Measurements from ENCODE around the gene SYNGR2. TPM values are rescaled to one million over a fixed set of nuclear protein-coding genes. Genes with fewer than 3 reads are reported as not detected.

The SYNGR2 gene
- total RNA-seq, 1 donor = 44.7 TPM

DNA sequence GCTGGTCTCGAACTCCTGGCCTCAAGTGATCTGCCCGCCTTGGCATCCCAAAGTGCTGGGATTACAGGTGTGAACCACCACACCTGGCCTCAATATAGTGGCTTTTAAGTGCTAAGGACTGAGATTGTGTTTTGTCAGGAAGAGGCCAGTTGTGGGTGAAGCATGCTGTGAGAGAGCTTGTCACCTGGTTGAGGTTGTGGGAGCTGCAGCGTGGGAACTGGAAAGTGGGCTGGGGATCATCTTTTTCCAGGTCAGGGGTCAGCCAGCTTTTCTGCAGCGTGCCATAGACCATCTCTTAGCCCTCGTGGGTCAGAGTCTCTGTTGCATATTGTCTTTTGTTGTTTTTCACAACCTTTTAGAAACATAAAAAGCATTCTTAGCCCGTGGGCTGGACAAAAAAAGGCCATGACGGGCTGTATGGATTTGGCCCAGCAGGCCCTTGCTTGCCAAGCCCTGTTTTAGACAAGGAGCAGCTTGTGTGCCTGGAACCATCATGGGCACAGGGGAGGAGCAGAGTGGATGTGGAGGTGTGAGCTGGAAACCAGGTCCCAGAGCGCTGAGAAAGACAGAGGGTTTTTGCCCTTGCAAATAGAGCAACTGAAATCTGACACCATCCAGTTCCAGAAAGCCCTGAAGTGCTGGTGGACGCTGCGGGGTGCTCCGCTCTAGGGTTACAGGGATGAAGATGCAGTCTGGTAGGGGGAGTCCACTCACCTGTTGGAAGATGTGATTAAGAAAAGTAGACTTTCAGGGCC is 51.2 kb downstream of the SYNGR2 start:
- H3K4me3 ChIP-seq (ENCODE audit: low read length) = no peak overlapping the region
- H3K27me3 ChIP-seq (ENCODE audit: insufficient read depth, low read length) = no peaks in the 10 kb centered on the region
- H3K9me3 ChIP-seq (ENCODE audit: low read depth, low read length) = no peaks in the 10 kb centered on the region
- H3K4me1 ChIP-seq (ENCODE audit: insufficient read depth, low read length) = peaks cover 4% of the 10 kb centered on the region

Other genes starting within 250 kb of the SYNGR2 start
- 12.4 TPM for gene TNRC6C, start 209.9 kb upstream of the SYNGR2 start, total RNA-seq
- 136 TPM for gene TMC6, start 39.8 kb upstream of the SYNGR2 start, total RNA-seq
- 138 TPM for gene TMC8, start 37.8 kb upstream of the SYNGR2 start, total RNA-seq
- gene C17orf99, start 22.2 kb upstream of the SYNGR2 start, total RNA-seq = not detected
- gene TK1, start 18.5 kb downstream of the SYNGR2 start, total RNA-seq = 0.94 TPM
- gene AFMID, start 18.8 kb downstream of the SYNGR2 start, total RNA-seq = 5.0 TPM
- 0.21 TPM for gene BIRC5, start 45.7 kb downstream of the SYNGR2 start, total RNA-seq
- gene TMEM235, start 63.0 kb downstream of the SYNGR2 start, total RNA-seq = not detected
- gene SOCS3, start 191.5 kb downstream of the SYNGR2 start, total RNA-seq = 503 TPM
- gene PGS1, start 210.1 kb downstream of the SYNGR2 start, total RNA-seq = 62.8 TPM

Data from mononuclear cell (primary cell).